Loucy (cell line): ENCODE data around the gene EPHA2.

ENCODE experiments used
- EZH2phosphoT487 ChIP-seq: fragments of 200-600 bp; IDR thresholded peaks from 2 replicates; pipeline ENCODE4 v1.6.1; 2018; ENCODE audit warnings: antibody characterized with exemption, mild to moderate bottlenecking, moderate library complexity, borderline replicate concordance
- TF ChIP-seq, protein P1 (sequence below): fragments of 200-600 bp; sonication (generic); conservative IDR thresholded peaks from 2 replicates; pipeline ENCODE4 v1.5.1; 2014; ENCODE audit warnings: mild to moderate bottlenecking, antibody characterized with exemption, low read length

DNA sequence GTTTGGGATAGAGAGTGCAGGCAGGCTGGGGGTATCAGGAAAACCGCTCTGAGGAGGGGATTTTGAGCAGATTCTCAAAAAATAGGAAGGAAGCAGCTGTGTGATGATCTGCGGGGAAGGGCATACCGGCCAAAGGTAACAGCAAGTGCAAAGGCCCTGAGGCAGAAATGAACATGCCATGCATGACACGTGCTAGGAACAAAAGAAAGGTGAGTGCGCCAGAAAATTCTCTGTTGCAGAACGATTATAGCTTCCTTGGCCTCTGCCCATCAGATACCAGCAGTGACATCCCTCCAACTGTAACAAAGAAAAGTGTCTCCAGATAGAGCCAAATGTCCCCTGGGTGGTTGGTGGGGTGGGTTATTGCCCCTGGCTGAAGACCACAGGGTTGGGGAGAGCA, 45.4 kb downstream of the EPHA2 start:
- TF ChIP-seq, protein P1, sequence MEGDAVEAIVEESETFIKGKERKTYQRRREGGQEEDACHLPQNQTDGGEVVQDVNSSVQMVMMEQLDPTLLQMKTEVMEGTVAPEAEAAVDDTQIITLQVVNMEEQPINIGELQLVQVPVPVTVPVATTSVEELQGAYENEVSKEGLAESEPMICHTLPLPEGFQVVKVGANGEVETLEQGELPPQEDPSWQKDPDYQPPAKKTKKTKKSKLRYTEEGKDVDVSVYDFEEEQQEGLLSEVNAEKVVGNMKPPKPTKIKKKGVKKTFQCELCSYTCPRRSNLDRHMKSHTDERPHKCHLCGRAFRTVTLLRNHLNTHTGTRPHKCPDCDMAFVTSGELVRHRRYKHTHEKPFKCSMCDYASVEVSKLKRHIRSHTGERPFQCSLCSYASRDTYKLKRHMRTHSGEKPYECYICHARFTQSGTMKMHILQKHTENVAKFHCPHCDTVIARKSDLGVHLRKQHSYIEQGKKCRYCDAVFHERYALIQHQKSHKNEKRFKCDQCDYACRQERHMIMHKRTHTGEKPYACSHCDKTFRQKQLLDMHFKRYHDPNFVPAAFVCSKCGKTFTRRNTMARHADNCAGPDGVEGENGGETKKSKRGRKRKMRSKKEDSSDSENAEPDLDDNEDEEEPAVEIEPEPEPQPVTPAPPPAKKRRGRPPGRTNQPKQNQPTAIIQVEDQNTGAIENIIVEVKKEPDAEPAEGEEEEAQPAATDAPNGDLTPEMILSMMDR, result no peak
- TF ChIP-seq EZH2phosphoT487, result no peak
